K562 (cell line): ENCODE results near the gene RNPEP. TPM values are rescaled to one million over a fixed set of nuclear protein-coding genes. Genes with fewer than 3 reads are reported as not detected.

Experiments
- ATAC-seq: fragments of 200-7000 bp; cut with Tn5 transposase; 3 replicates; pipeline ENCODE4 v1.9.1; 2020; ENCODE audit warnings: moderate library complexity
- BruUV-seq: library from RNA; stranded (reverse); fragments of 400-500 nt; replicated peaks from 2 replicates; lab custom pipeline; 2021; lab: Mats Ljungman, UMichigan
- CTCF ChIA-PET: fragments of 300-600 bp; formaldehyde crosslinking; extraction: SDS; loops from one replicate; lab custom pipeline; 2021; ENCODE audit warnings: low intra/inter-chr PET ratio; lab: Yijun Ruan, JAX
- POLR2A ChIA-PET: fragments of 300-600, 350-650 bp; sonication (Branson Sonifier 250); formaldehyde crosslinking; extraction: SDS; loops from one replicate; lab custom pipeline; 2021; ENCODE audit warnings: antibody characterized with exemption, inconsistent platforms; lab: Yijun Ruan, JAX
- DNase-seq, 4 experiments: peaks; one replicate each; pipeline versions ENCODE4 v3.0.0 to v3.0.0-alpha.2; 2011 to 2018; ENCODE audit warnings: low spot score in 3 of 4, mixed read lengths in 3 of 4; ENCODE audit errors: extremely low read depth in 1 of 4
- FAIRE-seq: peaks from 2 replicates; lab custom pipeline; 2011; peaks lifted over from hg19 to GRCh38; lab: Jason Lieb, UNC
- H2AFZ ChIP-seq: 2 replicates; pipeline ENCODE4 v1.6.0; 2011; ENCODE audit warnings: low read depth, low read length, control low read depth, inconsistent platforms
- H3K27ac ChIP-seq: fragments of 200-600 bp; 3 replicates; pipeline ENCODE4 v1.8.0; 2011; ENCODE audit warnings: low read depth, mild to moderate bottlenecking, control low read depth, inconsistent platforms, low read length, moderate library complexity, mixed read lengths; ENCODE audit errors: extremely low read depth
- H3K27me3 ChIP-seq, 2 experiments: fragments of 300-600 bp in 1 of 2; 2 replicates in 1 of 2; 3 replicates in 1 of 2; pipeline versions ENCODE4 v1.6.0 to v1.8.0; 2011; ENCODE audit warnings: inconsistent platforms in 2 of 2, low read length in 2 of 2, mild to moderate bottlenecking in 1 of 2, mixed read lengths in 1 of 2, moderate library complexity in 1 of 2; ENCODE audit not compliant: control insufficient read depth in 2 of 2, insufficient read depth in 2 of 2
- H3K36me3 ChIP-seq: fragments of 300-600 bp; 3 replicates; pipeline ENCODE4 v1.8.0; 2011; ENCODE audit warnings: mild to moderate bottlenecking, low read length, inconsistent platforms; ENCODE audit not compliant: control insufficient read depth, insufficient read depth
- H3K4me1 ChIP-seq, 2 experiments: fragments of 200-600 bp in 1 of 2; replicated peaks in 1 of 2; 2 replicates in 1 of 2; 3 replicates in 1 of 2; pipeline versions ENCODE4 v1.5.1 to v1.8.0; 2011; ENCODE audit warnings: inconsistent platforms in 2 of 2, low read length in 2 of 2, mild to moderate bottlenecking in 1 of 2, mixed read lengths in 1 of 2, moderate library complexity in 1 of 2; ENCODE audit not compliant: control insufficient read depth in 2 of 2, insufficient read depth in 2 of 2
- H3K4me2 ChIP-seq: 2 replicates; pipeline ENCODE4 v1.6.1; 2011; ENCODE audit warnings: low read length, control low read depth, inconsistent platforms, mixed read lengths; ENCODE audit not compliant: insufficient read depth
- H3K4me3 ChIP-seq: fragments of 200-600 bp; sonication (generic), shearing (Covaris generic); 2 replicates; pipeline ENCODE4 v1.5.1; 2016; ENCODE audit warnings: control low read depth, inconsistent platforms
- H3K79me2 ChIP-seq: fragments of 200-600 bp; 3 replicates; pipeline ENCODE4 v1.8.0; 2011; ENCODE audit warnings: low read length, inconsistent platforms; ENCODE audit not compliant: control insufficient read depth, insufficient read depth
- H3K9ac ChIP-seq, 2 experiments: 2 replicates each; pipeline versions ENCODE4 v1.6.0 to v1.6.1; 2011; ENCODE audit warnings: low read depth in 2 of 2, low read length in 2 of 2, control low read depth in 1 of 2, inconsistent platforms in 1 of 2, mild to moderate bottlenecking in 1 of 2, mixed read lengths in 1 of 2; ENCODE audit not compliant: insufficient read depth in 1 of 2
- H3K9me1 ChIP-seq: one replicate; pipeline ENCODE4 v1.6.0; 2011; ENCODE audit warnings: inconsistent platforms, mild to moderate bottlenecking, low read length, moderate library complexity; ENCODE audit not compliant: control insufficient read depth, insufficient read depth
- H3K9me3 ChIP-seq: replicated peaks from 2 replicates; pipeline ENCODE4 v1.5.1; 2011; ENCODE audit warnings: low read depth, low read length, inconsistent platforms; ENCODE audit not compliant: control insufficient read depth, insufficient read depth
- H4K20me1 ChIP-seq: replicated peaks from 2 replicates; pipeline ENCODE4 v1.6.1; 2011; ENCODE audit warnings: low read length, inconsistent platforms, mixed read lengths; ENCODE audit not compliant: control insufficient read depth, insufficient read depth
- ATF7 ChIP-seq: fragments of 450-650 bp; IDR thresholded peaks from 2 replicates; pipeline ENCODE4 v1.7.1; 2014; ENCODE audit warnings: mild to moderate bottlenecking, moderate library complexity
- FOXA3 ChIP-seq, 2 experiments: fragments of 450-650 bp in 1 of 2; sonication (generic) in 1 of 2; formaldehyde crosslinking; IDR thresholded peaks in 1 of 2; conservative IDR thresholded peaks in 1 of 2; 2 replicates each; pipeline versions ENCODE4 v1.4.0 to v1.8.0; 2020 to 2022; ENCODE audit warnings: mild to moderate bottlenecking in 2 of 2, missing genetic modification reagents in 1 of 2
- ZNF263 ChIP-seq: sonication (generic); formaldehyde crosslinking; IDR thresholded peaks from 2 replicates; pipeline ENCODE4 v1.8.0; 2022; ENCODE audit warnings: mild to moderate bottlenecking, missing genetic modification reagents, borderline replicate concordance
- ZNF518B ChIP-seq: fragments of 250-450 bp; sonication (Bioruptor Pico); IDR thresholded peaks from 2 replicates; pipeline ENCODE4 v1.5.0; 2021; ENCODE audit warnings: mild to moderate bottlenecking, moderate library complexity
- WGBS: fragments of 100-300 bp; shearing (Covaris generic); methylation state at CpG from one replicate; pipeline ENCODE4 v1.1.6; 2016; ENCODE audit warnings: low coverage, mixed read lengths; ENCODE audit not compliant: insufficient coverage; ENCODE audit errors: missing lambda C conversion rate; 5-methylcytosine and 5-hydroxymethylcytosine counted together
- in situ Hi-C: fragments of 300-500 bp; cut with MboI; formaldehyde crosslinking; loops from 4 replicates; pipeline ENCODE4 v1.15.0; 2018; ENCODE audit warnings: inconsistent platforms, mixed read lengths
- intact Hi-C: fragments of 100-400 bp; cut with micrococcal nuclease; formaldehyde crosslinking; loops from 2 replicates; pipeline ENCODE4 v1.14.2; 2022
- polyA plus RNA-seq, 8 experiments: library from polyadenylated mRNA; depleted of rRNA in 4 of 8; stranded (reverse) in 5 of 8; unstranded in 3 of 8; fragments of >200 nt; fragmentation: Nextera tagmentation in 2 of 8; fragmentation: Illumina TruSeq in 1 of 8; extraction: Ambion mirVana in 2 of 8; extraction: Trizol in 1 of 8; gene quantifications; 2 replicates each; pipeline versions ENCODE4 v1.2.1 to v1.2.3, GENCODE V29; 2011 to 2014; ENCODE audit warnings: inconsistent platforms in 1 of 8, missing spikeins in 1 of 8
- total RNA-seq, 7 experiments: library from RNA; depleted of rRNA in 6 of 7; stranded (reverse); fragments of >200 nt in 6 of 7; fragmentation: Illumina TruSeq in 2 of 7; extraction: Trizol in 2 of 7; gene quantifications; 2 replicates each; pipeline versions ENCODE4 v1.2.1 to v1.2.3, GENCODE V29; 2011 to 2021; ENCODE audit warnings: low replicate concordance in 1 of 7

The RNPEP gene
- total and polyA plus RNA-seq, 9 of the 15 experiments (the other 6 are each of a cell fraction or from before 2014, with no cell fraction given) = 27.5 to 131 (median 63.4) TPM

- peak; percentile 27; the same call in 1 of the 2 replicates for TF ChIP-seq ATF7
- TF ChIP-seq, all 486 proteins: peak for 35
Observed at GRCh38 chr1:201945157-201945556, 37.3 kb upstream of the RNPEP start (continued).

- Histone ChIP-seq H3K79me2 (no peaks in the 10 kb centered on the region), H4K20me1 (no peaks in the 10 kb centered on the region), H2AFZ (peak overlapping the region; percentile 89), H3K9me3 (no peaks in the 10 kb centered on the region), H3K4me1 (peaks cover 29 to 40% of the 10 kb centered on the region in 2 experiments), H3K4me2 (peak overlapping the region; percentile 78), H3K27ac (no peak overlapping the region; the same call in 2 of the 3 replicates), H3K9ac (peak overlapping the region; percentile 15 to 88; a peak in 3 of 4 replicates), H3K9me1 (no peaks in the 10 kb centered on the region), H3K36me3 (no peaks in the 10 kb centered on the region), H3K4me3 (peak overlapping the region; percentile 12), H3K27me3 (no peaks in the 10 kb centered on the region)
- POLR2A ChIA-PET = interaction anchor here (0.6 to 3.8 kb wide), 13 partner anchors 9 to 486 kb away, joined by 3 to 46 read pairs (median 4); partner anchors contain the start of gene TIMM17A
- CTCF ChIA-PET = no interaction called here
- TF ChIP-seq FOXA3 (CRISPR knock-in tag; conservative IDR thresholded peaks at IDR 0.05 in 1 of 2, IDR thresholded peaks at IDR 0.05 in 1 of 2) (peak in 1 of 2 experiments; percentile 48; a peak in 1 of 4 replicates), ZNF518B (CRISPR knock-in tag) (no peak), ZNF263 (CRISPR knock-in tag) (peak; percentile 83)
- FAIRE-seq (no peak), DNase-seq (no peak), ATAC-seq (no peak)
- intact Hi-C loops = loop anchor here (2.0 kb wide), 1 partner anchor 49 kb away; no protein-coding TSS in a partner anchor
- in situ Hi-C loops = no loop called here
- BruUV-seq = TSS peak; percentile 21
- WGBS = 29% methylated on average over 10 of the region's 10 CpGs
Observed at GRCh38 chr1:201945863-201946223, 36.6 kb upstream of the RNPEP start.
